Stimulated activated CD4-positive, alpha-beta T cell treated with anti-CD3 and anti-CD28 coated beads, Interleukin-12 subunit alpha, Interleukin-12 subunit beta, amount 100 ng/mL, for 4 hours (primary cell): ENCODE results near the gene SH3BP5L.

Experiments
- DNase-seq: peaks from one replicate; pipeline ENCODE4 v3.0.0-alpha.2; 2020

Gene SH3BP5L

GRCh38 chr1:248825909-248826760 is at the start of gene SH3BP5L:
Gene SH3BP5L (minus strand): TSS chr1:248825915. CDS start chr1:248824935, 980 bp downstream.
- peak; percentile 82 for DNase-seq

- peak; percentile 84 for DNase-seq
Measured at GRCh38 chr1:248873993-248874533, 48.3 kb upstream of the SH3BP5L start.

GRCh38 chr1:248873409-248873992 is 47.8 kb upstream of the SH3BP5L start:
- DNase-seq, result peak; percentile 96

GRCh38 chr1:248872752-248873408 is 47.2 kb upstream of the SH3BP5L start:
- peak; percentile 49 for DNase-seq

- DNase-seq, result no peak
Measured at GRCh38 chr1:248871837-248872401, 46.2 kb upstream of the SH3BP5L start.

GRCh38 chr1:248862998-248863881 is 37.5 kb upstream of the SH3BP5L start:
- peak; percentile 80 for DNase-seq

GRCh38 chr1:248862695-248862997 is 36.9 kb upstream of the SH3BP5L start:
- DNase-seq, result no peak

GRCh38 chr1:248861616-248862015 is 35.9 kb upstream of the SH3BP5L start:
- no peak for DNase-seq

GRCh38 chr1:248860007-248860406 is 34.3 kb upstream of the SH3BP5L start:
- no peak for DNase-seq

- DNase-seq, result peak; percentile 95
Measured at GRCh38 chr1:248858891-248859889, 33.5 kb upstream of the SH3BP5L start, which contains the start of gene ZNF692. Gene ZNF692 (minus strand): TSS chr1:248859085. CDS start chr1:248858309, 776 bp downstream.

- peak; percentile 34 for DNase-seq
Measured at GRCh38 chr1:248858096-248858890, 32.6 kb upstream of the SH3BP5L start.

- no peak for DNase-seq
Measured at GRCh38 chr1:248857749-248858095, 32.0 kb upstream of the SH3BP5L start.

- DNase-seq, result no peak
Measured at GRCh38 chr1:248857201-248857600, 31.5 kb upstream of the SH3BP5L start.

GRCh38 chr1:248856176-248856575 is 30.5 kb upstream of the SH3BP5L start:
- no peak for DNase-seq

- no peak for DNase-seq
Measured at GRCh38 chr1:248855580-248855979, 29.9 kb upstream of the SH3BP5L start.

GRCh38 chr1:248853663-248854375 is 28.1 kb upstream of the SH3BP5L start:
- DNase-seq, result no peak

GRCh38 chr1:248852481-248853405 is 27.0 kb upstream of the SH3BP5L start:
- no peak for DNase-seq

- no peak for DNase-seq
Measured at GRCh38 chr1:248851390-248851789, 25.7 kb upstream of the SH3BP5L start.
